ENCODE measurements around the gene KNDC1.

GRCh38 chr10:133235932-133236331 is 75.9 kb downstream of the KNDC1 start:
- TF ChIP-seq CTCF (IDR thresholded peaks at IDR 0.05) (no peak), POLR2A (IDR thresholded peaks at IDR 0.05) (no peak)
